ENCODE data around the gene CSF1. TPM values are rescaled to one million over a fixed set of nuclear protein-coding genes. Genes with fewer than 3 reads are reported as not detected.

Gene CSF1
- total and polyA plus RNA-seq, 2 of the 13 experiments (the other 11 are each of a cell fraction or from before 2014, with no cell fraction given), result 4.6 to 13.3 TPM

- H3K4me3 ChIP-seq (replicated peaks in 1 of 3; ENCODE audit: insufficient read depth in 1 of 3, low read depth in 2 of 3, low read length in 3 of 3), result no peak overlapping the region
- no peak overlapping the region for H2AFZ ChIP-seq (ENCODE audit: low read length)
- peak; percentile 61; the same call in 1 of the 2 replicates for TF ChIP-seq ZKSCAN1 (IDR thresholded peaks at IDR 0.05; ENCODE audit: low read length)
- TF ChIP-seq, protein P1, sequence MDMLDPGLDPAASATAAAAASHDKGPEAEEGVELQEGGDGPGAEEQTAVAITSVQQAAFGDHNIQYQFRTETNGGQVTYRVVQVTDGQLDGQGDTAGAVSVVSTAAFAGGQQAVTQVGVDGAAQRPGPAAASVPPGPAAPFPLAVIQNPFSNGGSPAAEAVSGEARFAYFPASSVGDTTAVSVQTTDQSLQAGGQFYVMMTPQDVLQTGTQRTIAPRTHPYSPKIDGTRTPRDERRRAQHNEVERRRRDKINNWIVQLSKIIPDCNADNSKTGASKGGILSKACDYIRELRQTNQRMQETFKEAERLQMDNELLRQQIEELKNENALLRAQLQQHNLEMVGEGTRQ (IDR thresholded peaks at IDR 0.05; ENCODE audit: low read depth, low read length), result no peak
- TF ChIP-seq, protein P1 (CRISPR knock-in tag; IDR thresholded peaks at IDR 0.05; ENCODE audit: borderline replicate concordance), result no peak
- ChIA-PET CTCF (ENCODE audit: low intra/inter-chr PET ratio, low total read pairs) (no interaction called here), POLR2A (interaction anchor here (2.6 kb wide), 1 partner anchor 28 kb away, joined by 22 read pairs; no protein-coding TSS in a partner anchor)
- H3K27me3 ChIP-seq (ENCODE audit: control insufficient read depth in 1 of 2, insufficient read depth in 2 of 2, low read length in 2 of 2), result no peaks in the 10 kb centered on the region
- intact Hi-C loops (cut with micrococcal nuclease; ENCODE audit: unreplicated experiment), result loop anchor here (2.0 kb wide), 1 partner anchor 49 kb away; no protein-coding TSS in a partner anchor
- DNase-seq (ENCODE audit: low spot score), result no peak
- peaks cover 5 to 7% of the 10 kb centered on the region in 2 experiments; a peak in 3 of 5 replicates for H3K36me3 ChIP-seq (replicated peaks in 1 of 2; ENCODE audit: control insufficient read depth in 1 of 2, insufficient read depth in 2 of 2, low read length in 2 of 2)
- in situ Hi-C loops (cut with HindIII; ENCODE audit: extremely low pct_ligation_motif_present, low pct_unique_long_range_greater_than_20kb), result no loop called here
- H3K27ac ChIP-seq (ENCODE audit: extremely low read length, insufficient read depth, low read length), result no peak overlapping the region
- ATAC-seq, result no peak
- 100% methylated on average over 3 of the region's 3 CpGs for WGBS (ENCODE audit: low lambda C conversion rate)
- no peaks in the 10 kb centered on the region for H3K79me2 ChIP-seq (ENCODE audit: insufficient read depth, low read length)
- no TSS peak for BruUV-seq (replicated peaks)
- no peaks in the 10 kb centered on the region for H4K20me1 ChIP-seq (ENCODE audit: insufficient read depth, low read length)
- H3K9me3 ChIP-seq (ENCODE audit: low read length), result peaks cover 6% of the 10 kb centered on the region; the same call in 1 of the 2 replicates
- no peak for FAIRE-seq
- H3K4me2 ChIP-seq (ENCODE audit: low read depth, low read length), result no peak overlapping the region
- no peak overlapping the region for H3K9ac ChIP-seq (ENCODE audit: insufficient read depth, low read depth, low read length)
- H3K4me1 ChIP-seq (ENCODE audit: insufficient read depth, low read length), result peaks cover 98% of the 10 kb centered on the region
Observed at GRCh38 chr1:109931911-109932636, 21.4 kb downstream of the CSF1 start.

DNA sequence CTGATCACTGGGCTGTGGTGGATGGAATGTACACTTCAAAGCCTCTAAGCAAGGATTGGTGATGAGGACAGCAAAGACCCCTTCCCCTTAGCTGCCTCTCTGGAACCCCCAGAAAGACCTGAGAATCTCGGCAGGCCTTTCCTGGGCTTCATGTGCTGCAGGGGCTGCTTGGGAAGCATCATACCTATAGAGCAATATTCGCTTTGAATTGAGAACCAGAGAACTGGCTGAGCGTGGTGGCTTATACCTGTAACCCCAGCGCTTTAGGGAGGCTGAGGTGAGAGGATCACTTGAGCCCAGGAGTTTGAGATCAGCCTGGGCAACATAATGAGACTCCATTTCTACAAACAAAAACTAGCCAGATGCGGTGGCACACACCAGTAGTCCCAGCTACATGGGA, 22.0 kb downstream of the CSF1 start:
- no peaks in the 10 kb centered on the region for H3K27me3 ChIP-seq (ENCODE audit: control insufficient read depth in 1 of 2, insufficient read depth in 2 of 2, low read length in 2 of 2)
- H3K4me3 ChIP-seq (replicated peaks in 1 of 3; ENCODE audit: insufficient read depth in 1 of 3, low read depth in 2 of 3, low read length in 3 of 3), result no peak overlapping the region
- ChIA-PET POLR2A (no interaction called here), CTCF (ENCODE audit: low intra/inter-chr PET ratio, low total read pairs) (no interaction called here)
- no TSS peak for BruUV-seq (replicated peaks)
- intact Hi-C loops (cut with micrococcal nuclease; ENCODE audit: unreplicated experiment) (no loop called here), in situ Hi-C loops (cut with HindIII; ENCODE audit: extremely low pct_ligation_motif_present, low pct_unique_long_range_greater_than_20kb) (no loop called here)
- H3K36me3 ChIP-seq (replicated peaks in 1 of 2; ENCODE audit: control insufficient read depth in 1 of 2, insufficient read depth in 2 of 2, low read length in 2 of 2), result peaks cover 5 to 6% of the 10 kb centered on the region in 2 experiments; a peak in 3 of 5 replicates
- WGBS (ENCODE audit: low lambda C conversion rate), result 90% methylated on average over 5 of the region's 5 CpGs
- H2AFZ ChIP-seq (ENCODE audit: low read length), result no peak overlapping the region
- no peak overlapping the region for H3K27ac ChIP-seq (ENCODE audit: extremely low read length, insufficient read depth, low read length)
- no peaks in the 10 kb centered on the region for H4K20me1 ChIP-seq (ENCODE audit: insufficient read depth, low read length)
- peaks cover 11% of the 10 kb centered on the region for H3K9me3 ChIP-seq (ENCODE audit: low read length)
- H3K4me2 ChIP-seq (ENCODE audit: low read depth, low read length), result no peak overlapping the region
- H3K79me2 ChIP-seq (ENCODE audit: insufficient read depth, low read length), result no peaks in the 10 kb centered on the region
- no peak overlapping the region for H3K9ac ChIP-seq (ENCODE audit: insufficient read depth, low read depth, low read length)
- H3K4me1 ChIP-seq (ENCODE audit: insufficient read depth, low read length), result peaks cover 92% of the 10 kb centered on the region
- no peak for TF ChIP-seq ZNF451 (CRISPR knock-in tag; IDR thresholded peaks at IDR 0.05)
- DNase-seq (ENCODE audit: low spot score), result no peak
- ATAC-seq, result no peak
- no peak for FAIRE-seq

Data from HepG2 (cell line).